Measurements from ENCODE around the gene FAM25G.
"Not testable (repeated sequence)": the region's sequence is repeated elsewhere in the genome, so short reads cannot be mapped to it uniquely, and the experiment has no call there.

- TF ChIP-seq ELF1 (tag; IDR thresholded peaks at IDR 0.05); RAD21 (CRISPR knock-in tag; conservative IDR thresholded peaks at IDR 0.05 in 1 of 2, IDR thresholded peaks at IDR 0.05 in 1 of 2); MYC (IDR thresholded peaks at IDR 0.05; ENCODE audit: low read depth, low read length); MYC (CRISPR knock-in tag; IDR thresholded peaks at IDR 0.05; ENCODE audit: borderline replicate concordance, low read depth); IFI16 (CRISPR knock-in tag; IDR thresholded peaks at IDR 0.05); CTCF (IDR thresholded peaks at IDR 0.05 in 2 of 3, conservative IDR thresholded peaks at IDR 0.05 in 1 of 3; ENCODE audit: insufficient read depth in 2 of 3, low read depth in 1 of 3, low read length in 3 of 3): not testable (repeated sequence)
Observed at GRCh38 chr10:47481768-47482181, 9.7 kb downstream of the FAM25G start.

Measured in K562 (cell line).